ENCODE measurements around the gene LTBP4. TPM values are rescaled to one million over a fixed set of nuclear protein-coding genes. Genes with fewer than 3 reads are reported as not detected.

Gene LTBP4
- total and polyA plus RNA-seq, 2 of the 13 experiments (the other 11 are each of a cell fraction or from before 2014, with no cell fraction given), result 0.86 to 2.3 TPM

- TF ChIP-seq IKZF5 (CRISPR knock-in tag; IDR thresholded peaks at IDR 0.05), result 0 out of 2 replicates have a peak, but pooled peaks have one; percentile 41
- no peak for TF ChIP-seq NR3C1 (CRISPR knock-in tag; IDR thresholded peaks at IDR 0.05)
- no peak for TF ChIP-seq GTF2F1 (IDR thresholded peaks at IDR 0.05; ENCODE audit: low read length)
- no peak for TF ChIP-seq ZMAT5 (CRISPR knock-in tag; IDR thresholded peaks at IDR 0.05; ENCODE audit: borderline replicate concordance, low read depth)
- TF ChIP-seq ZNF558 (CRISPR knock-in tag; IDR thresholded peaks at IDR 0.05; ENCODE audit: borderline replicate concordance), result peak; percentile 57; the same call in 1 of the 2 replicates
- no peak for TF ChIP-seq RXRA (CRISPR knock-in tag; IDR thresholded peaks at IDR 0.05)
- TF ChIP-seq ZKSCAN8 (CRISPR knock-in tag; IDR thresholded peaks at IDR 0.05; ENCODE audit: borderline replicate concordance), result no peak
- no peak for TF ChIP-seq ZNF468 (CRISPR knock-in tag; IDR thresholded peaks at IDR 0.05)
- peak; percentile 61; the same call in 1 of the 2 replicates for TF ChIP-seq ZBTB38 (CRISPR knock-in tag; IDR thresholded peaks at IDR 0.05)
- TF ChIP-seq NFKBIZ (CRISPR knock-in tag; IDR thresholded peaks at IDR 0.05), result no peak
- TF ChIP-seq TBX2 (CRISPR knock-in tag; IDR thresholded peaks at IDR 0.05; ENCODE audit: borderline replicate concordance), result no peak
- peak; percentile 51; the same call in 1 of the 2 replicates for TF ChIP-seq CHCHD3 (CRISPR knock-in tag; IDR thresholded peaks at IDR 0.05)
- TF ChIP-seq ZNF430 (CRISPR knock-in tag; IDR thresholded peaks at IDR 0.05), result peak; percentile 59; the same call in 1 of the 2 replicates
- no peak for TF ChIP-seq ZNF446 (CRISPR knock-in tag; IDR thresholded peaks at IDR 0.05)
- 0 out of 4 replicates have a peak, but pooled peaks of 1 of the 2 experiments have one; percentile 22 for TF ChIP-seq NR2F1 (CRISPR knock-in tag; IDR thresholded peaks at IDR 0.05)
- 0 out of 2 replicates have a peak, but pooled peaks have one; percentile 24 for TF ChIP-seq PPARG (CRISPR knock-in tag; conservative IDR thresholded peaks at IDR 0.05)
- TF ChIP-seq RARA (CRISPR knock-in tag; IDR thresholded peaks at IDR 0.05), result peak; percentile 46
- no peak for TF ChIP-seq PCBP2 (optimal IDR thresholded peaks at IDR 0.05; ENCODE audit: low read depth, low read length, poor library complexity, severe bottlenecking)
- TF ChIP-seq ZNF589 (CRISPR knock-in tag; conservative IDR thresholded peaks at IDR 0.05), result no peak; the same call in 1 of the 2 replicates
- TF ChIP-seq HES4 (CRISPR knock-in tag; IDR thresholded peaks at IDR 0.05; ENCODE audit: borderline replicate concordance), result no peak
- TF ChIP-seq SSRP1 (CRISPR knock-in tag; IDR thresholded peaks at IDR 0.05), result no peak
- no peak for TF ChIP-seq ZHX2 (IDR thresholded peaks at IDR 0.05; ENCODE audit: low read depth)
- TF ChIP-seq ZHX2 (CRISPR knock-in tag; IDR thresholded peaks at IDR 0.05; ENCODE audit: borderline replicate concordance), result no peak
Measured at GRCh38 chr19:40607311-40608239, 6.4 kb downstream of the LTBP4 start (continued).

Measured in HepG2 (cell line).